Measurements from ENCODE around the gene RPAP3. TPM values are rescaled to one million over a fixed set of nuclear protein-coding genes. Genes with fewer than 3 reads are reported as not detected.

Gene RPAP3
- total and polyA plus RNA-seq, 9 of the 15 experiments (the other 6 are each of a cell fraction or from before 2014, with no cell fraction given): 40.0 to 92.1 (median 54.1) TPM

DNA sequence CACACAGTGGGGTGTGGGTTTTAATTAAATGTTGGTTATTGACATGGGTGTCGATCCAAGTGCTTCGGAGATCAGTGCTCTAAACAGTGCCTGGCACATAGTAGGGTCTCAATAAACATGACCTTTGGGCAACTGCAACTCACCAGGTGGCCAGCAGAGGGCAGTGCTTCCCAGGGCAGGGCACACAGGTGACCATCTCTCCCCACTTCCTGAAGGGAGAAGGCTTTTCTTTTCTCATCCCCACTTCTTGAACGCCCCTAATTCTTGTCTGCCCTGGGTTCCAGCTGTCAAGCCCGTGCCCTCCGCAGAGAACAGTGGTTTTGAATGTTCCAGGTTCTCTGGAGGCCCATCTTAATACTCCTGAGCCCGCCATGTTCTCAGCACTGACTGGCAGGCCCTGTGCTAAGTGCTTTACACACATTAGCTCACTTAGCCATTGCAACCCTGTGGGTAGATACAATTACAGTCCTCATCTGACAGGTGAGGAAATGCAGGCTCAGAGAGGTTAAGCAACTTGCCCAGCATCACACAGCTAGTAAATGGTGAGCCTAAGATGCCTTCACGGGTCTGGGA lies 36.5 kb upstream of the RPAP3 start (continued):
- TF ChIP-seq NR3C1 (CRISPR knock-in tag; IDR thresholded peaks at IDR 0.05) (no peak), ZNF707 (CRISPR knock-in tag; conservative IDR thresholded peaks at IDR 0.05) (no peak), MCM2 (IDR thresholded peaks at IDR 0.05; ENCODE audit: low read depth) (no peak), MCM3 (IDR thresholded peaks at IDR 0.05) (no peak), TCFL5 (CRISPR knock-in tag; conservative IDR thresholded peaks at IDR 0.05) (no peak), ZBTB7A (IDR thresholded peaks at IDR 0.05; ENCODE audit: borderline replicate concordance, control insufficient read depth, low read depth, low read length) (no peak), ZNF134 (CRISPR knock-in tag; conservative IDR thresholded peaks at IDR 0.05) (no peak), CBX3 (IDR thresholded peaks at IDR 0.05; ENCODE audit: borderline replicate concordance in 1 of 2, low read length in 2 of 2) (peak in 1 of 2 experiments; percentile 18; a peak in 1 of 3 replicates), ASH1L (IDR thresholded peaks at IDR 0.05; ENCODE audit: borderline replicate concordance, low read depth, partially characterized antibody) (no peak), HCFC1 (IDR thresholded peaks at IDR 0.05; ENCODE audit: low read depth, low read length) (no peak), MTF1 (CRISPR knock-in tag; IDR thresholded peaks at IDR 0.05; ENCODE audit: borderline replicate concordance) (no peak), GATAD2A (IDR thresholded peaks at IDR 0.05) (no peak), RAD21 (CRISPR knock-in tag; conservative IDR thresholded peaks at IDR 0.05 in 1 of 2, IDR thresholded peaks at IDR 0.05 in 1 of 2) (peak; percentile 91 to 97), GABPB2 (CRISPR knock-in tag; conservative IDR thresholded peaks at IDR 0.05) (no peak), RBM17 (IDR thresholded peaks at IDR 0.05; ENCODE audit: borderline replicate concordance, low read depth, low read length) (no peak), ZNF507 (tag; conservative IDR thresholded peaks at IDR 0.05) (no peak), SMARCA5 (IDR thresholded peaks at IDR 0.05) (peak; percentile 75; the same call in 1 of the 2 replicates), ZKSCAN1 (IDR thresholded peaks at IDR 0.05; ENCODE audit: low read depth, low read length) (peak; percentile 100), ARID2 (IDR thresholded peaks at IDR 0.05) (peak; percentile 76; the same call in 1 of the 2 replicates), ZFX (CRISPR knock-in tag; IDR thresholded peaks at IDR 0.05) (no peak), CBX2 (IDR thresholded peaks at IDR 0.05; ENCODE audit: insufficient read depth, low read length, poor library complexity, severe bottlenecking) (no peak), ZNF174 (CRISPR knock-in tag; IDR thresholded peaks at IDR 0.05) (no peak)
- TF ChIP-seq, protein P1, sequence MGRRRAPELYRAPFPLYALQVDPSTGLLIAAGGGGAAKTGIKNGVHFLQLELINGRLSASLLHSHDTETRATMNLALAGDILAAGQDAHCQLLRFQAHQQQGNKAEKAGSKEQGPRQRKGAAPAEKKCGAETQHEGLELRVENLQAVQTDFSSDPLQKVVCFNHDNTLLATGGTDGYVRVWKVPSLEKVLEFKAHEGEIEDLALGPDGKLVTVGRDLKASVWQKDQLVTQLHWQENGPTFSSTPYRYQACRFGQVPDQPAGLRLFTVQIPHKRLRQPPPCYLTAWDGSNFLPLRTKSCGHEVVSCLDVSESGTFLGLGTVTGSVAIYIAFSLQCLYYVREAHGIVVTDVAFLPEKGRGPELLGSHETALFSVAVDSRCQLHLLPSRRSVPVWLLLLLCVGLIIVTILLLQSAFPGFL (CRISPR knock-in tag; IDR thresholded peaks at IDR 0.05): no peak
- TF ChIP-seq, protein P2, sequence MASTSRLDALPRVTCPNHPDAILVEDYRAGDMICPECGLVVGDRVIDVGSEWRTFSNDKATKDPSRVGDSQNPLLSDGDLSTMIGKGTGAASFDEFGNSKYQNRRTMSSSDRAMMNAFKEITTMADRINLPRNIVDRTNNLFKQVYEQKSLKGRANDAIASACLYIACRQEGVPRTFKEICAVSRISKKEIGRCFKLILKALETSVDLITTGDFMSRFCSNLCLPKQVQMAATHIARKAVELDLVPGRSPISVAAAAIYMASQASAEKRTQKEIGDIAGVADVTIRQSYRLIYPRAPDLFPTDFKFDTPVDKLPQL (IDR thresholded peaks at IDR 0.05; ENCODE audit: extremely low read depth, insufficient read length): no peak
- TF ChIP-seq, protein P3, sequence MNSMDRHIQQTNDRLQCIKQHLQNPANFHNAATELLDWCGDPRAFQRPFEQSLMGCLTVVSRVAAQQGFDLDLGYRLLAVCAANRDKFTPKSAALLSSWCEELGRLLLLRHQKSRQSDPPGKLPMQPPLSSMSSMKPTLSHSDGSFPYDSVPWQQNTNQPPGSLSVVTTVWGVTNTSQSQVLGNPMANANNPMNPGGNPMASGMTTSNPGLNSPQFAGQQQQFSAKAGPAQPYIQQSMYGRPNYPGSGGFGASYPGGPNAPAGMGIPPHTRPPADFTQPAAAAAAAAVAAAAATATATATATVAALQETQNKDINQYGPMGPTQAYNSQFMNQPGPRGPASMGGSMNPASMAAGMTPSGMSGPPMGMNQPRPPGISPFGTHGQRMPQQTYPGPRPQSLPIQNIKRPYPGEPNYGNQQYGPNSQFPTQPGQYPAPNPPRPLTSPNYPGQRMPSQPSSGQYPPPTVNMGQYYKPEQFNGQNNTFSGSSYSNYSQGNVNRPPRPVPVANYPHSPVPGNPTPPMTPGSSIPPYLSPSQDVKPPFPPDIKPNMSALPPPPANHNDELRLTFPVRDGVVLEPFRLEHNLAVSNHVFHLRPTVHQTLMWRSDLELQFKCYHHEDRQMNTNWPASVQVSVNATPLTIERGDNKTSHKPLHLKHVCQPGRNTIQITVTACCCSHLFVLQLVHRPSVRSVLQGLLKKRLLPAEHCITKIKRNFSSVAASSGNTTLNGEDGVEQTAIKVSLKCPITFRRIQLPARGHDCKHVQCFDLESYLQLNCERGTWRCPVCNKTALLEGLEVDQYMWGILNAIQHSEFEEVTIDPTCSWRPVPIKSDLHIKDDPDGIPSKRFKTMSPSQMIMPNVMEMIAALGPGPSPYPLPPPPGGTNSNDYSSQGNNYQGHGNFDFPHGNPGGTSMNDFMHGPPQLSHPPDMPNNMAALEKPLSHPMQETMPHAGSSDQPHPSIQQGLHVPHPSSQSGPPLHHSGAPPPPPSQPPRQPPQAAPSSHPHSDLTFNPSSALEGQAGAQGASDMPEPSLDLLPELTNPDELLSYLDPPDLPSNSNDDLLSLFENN (IDR thresholded peaks at IDR 0.05; ENCODE audit: low read depth in 2 of 2, low read length in 2 of 2): no peak; a peak in 1 of 4 replicates

Data from K562 (cell line).